Hepatocyte (in vitro differentiated cells): ENCODE measurements around the gene KCTD19.

Source experiments
- CTCF ChIP-seq: fragments of 200-600 bp; sonication (generic); IDR thresholded peaks from 2 replicates; pipeline ENCODE4 v1.5.1; 2016; ENCODE audit warnings: antibody characterized with exemption, mild to moderate bottlenecking; ENCODE audit not compliant: poor library complexity
- EZH2 ChIP-seq: fragments of 200-600 bp; sonication (generic); IDR thresholded peaks from 2 replicates; pipeline ENCODE4 v1.6.1; 2016; ENCODE audit warnings: antibody characterized with exemption, mild to moderate bottlenecking, borderline replicate concordance
- EZH2phosphoT487 ChIP-seq: fragments of 200-600 bp; sonication (generic); IDR thresholded peaks from one replicate; pipeline ENCODE4 v1.6.1; 2018; ENCODE audit warnings: antibody characterized with exemption, mild to moderate bottlenecking, low read depth, moderate library complexity; ENCODE audit not compliant: unreplicated experiment, severe bottlenecking

GRCh38 chr16:67357561-67357960 is 31.0 kb upstream of the KCTD19 start:
- TF ChIP-seq CTCF (no peak), EZH2 (no peak), EZH2phosphoT487 (no peak)
